Choroid plexus epithelial cell (primary cell): Measurements from ENCODE around the gene OR10K2.

ENCODE experiments used
- DNase-seq: peaks from one replicate; pipeline ENCODE4 v3.0.0-alpha.2; 2010; ENCODE audit warnings: low read depth
- H3K4me3 ChIP-seq: 2 replicates; pipeline ENCODE4 v1.5.1; 2011; ENCODE audit warnings: low read depth, mild to moderate bottlenecking, control low read depth, low read length, moderate library complexity
- TF ChIP-seq, protein P1 (sequence below): conservative IDR thresholded peaks from 2 replicates; pipeline ENCODE4 v1.5.1; 2011; ENCODE audit warnings: low read depth, mild to moderate bottlenecking, control low read depth, inconsistent platforms, low read length, moderate library complexity

OR10K2 gene, protein sequence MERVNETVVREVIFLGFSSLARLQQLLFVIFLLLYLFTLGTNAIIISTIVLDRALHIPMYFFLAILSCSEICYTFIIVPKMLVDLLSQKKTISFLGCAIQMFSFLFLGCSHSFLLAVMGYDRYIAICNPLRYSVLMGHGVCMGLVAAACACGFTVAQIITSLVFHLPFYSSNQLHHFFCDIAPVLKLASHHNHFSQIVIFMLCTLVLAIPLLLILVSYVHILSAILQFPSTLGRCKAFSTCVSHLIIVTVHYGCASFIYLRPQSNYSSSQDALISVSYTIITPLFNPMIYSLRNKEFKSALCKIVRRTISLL

DNA sequence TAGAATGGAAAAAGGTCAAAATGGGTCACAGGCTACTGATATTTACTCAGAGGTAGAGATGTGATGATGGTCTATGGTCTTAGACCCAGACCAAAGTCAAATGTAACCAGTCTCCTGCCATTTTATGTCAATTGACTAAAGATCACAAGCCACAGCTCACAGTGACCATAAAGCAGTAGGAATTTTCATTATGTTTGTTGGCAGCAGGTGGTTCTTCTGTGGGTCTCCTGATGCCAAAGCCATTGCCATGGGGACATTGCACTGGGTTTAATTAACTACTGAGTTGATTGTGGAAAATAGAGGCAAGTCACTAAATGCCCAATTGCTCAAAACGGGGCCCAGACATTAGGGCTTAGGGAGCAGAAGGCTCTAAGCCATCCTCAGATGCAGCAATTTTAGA lies at the start of gene OR10K2:
OR10K2 (minus strand) TSS at position 101 of the 400 bp plus-strand sequence. CDS start 5,371 bp downstream, outside the sequence.
- H3K4me3 ChIP-seq = no peak within 1 kb of the TSS
- no peak for DNase-seq
- TF ChIP-seq, protein P1, sequence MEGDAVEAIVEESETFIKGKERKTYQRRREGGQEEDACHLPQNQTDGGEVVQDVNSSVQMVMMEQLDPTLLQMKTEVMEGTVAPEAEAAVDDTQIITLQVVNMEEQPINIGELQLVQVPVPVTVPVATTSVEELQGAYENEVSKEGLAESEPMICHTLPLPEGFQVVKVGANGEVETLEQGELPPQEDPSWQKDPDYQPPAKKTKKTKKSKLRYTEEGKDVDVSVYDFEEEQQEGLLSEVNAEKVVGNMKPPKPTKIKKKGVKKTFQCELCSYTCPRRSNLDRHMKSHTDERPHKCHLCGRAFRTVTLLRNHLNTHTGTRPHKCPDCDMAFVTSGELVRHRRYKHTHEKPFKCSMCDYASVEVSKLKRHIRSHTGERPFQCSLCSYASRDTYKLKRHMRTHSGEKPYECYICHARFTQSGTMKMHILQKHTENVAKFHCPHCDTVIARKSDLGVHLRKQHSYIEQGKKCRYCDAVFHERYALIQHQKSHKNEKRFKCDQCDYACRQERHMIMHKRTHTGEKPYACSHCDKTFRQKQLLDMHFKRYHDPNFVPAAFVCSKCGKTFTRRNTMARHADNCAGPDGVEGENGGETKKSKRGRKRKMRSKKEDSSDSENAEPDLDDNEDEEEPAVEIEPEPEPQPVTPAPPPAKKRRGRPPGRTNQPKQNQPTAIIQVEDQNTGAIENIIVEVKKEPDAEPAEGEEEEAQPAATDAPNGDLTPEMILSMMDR = no peak

DNA sequence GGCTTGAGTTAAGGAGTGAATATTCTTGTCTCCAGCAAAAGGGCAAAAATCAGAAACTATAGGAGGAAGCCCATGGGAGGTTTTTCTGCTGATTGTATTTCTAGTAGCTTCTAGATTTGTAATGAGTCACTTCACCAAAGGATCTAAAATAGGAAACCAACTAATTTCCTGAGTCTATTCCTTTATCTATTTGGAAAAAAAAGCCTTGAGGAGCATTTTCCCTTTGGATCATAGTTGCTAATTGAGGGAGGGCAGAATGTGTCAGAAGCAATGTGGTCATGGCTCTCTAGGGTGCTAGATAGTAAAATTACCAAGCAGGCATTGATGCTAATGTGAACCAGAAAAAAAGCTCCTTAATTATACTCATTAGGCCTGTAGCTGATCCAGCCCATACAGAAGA lies 45.9 kb upstream of the OR10K2 start, which contains the start of gene OR10R2:
OR10R2 (plus strand) TSS at position 301 of the 400 bp plus-strand sequence. CDS start 106 bp downstream, outside the sequence.
- TF ChIP-seq, protein P1 = no peak

DNA sequence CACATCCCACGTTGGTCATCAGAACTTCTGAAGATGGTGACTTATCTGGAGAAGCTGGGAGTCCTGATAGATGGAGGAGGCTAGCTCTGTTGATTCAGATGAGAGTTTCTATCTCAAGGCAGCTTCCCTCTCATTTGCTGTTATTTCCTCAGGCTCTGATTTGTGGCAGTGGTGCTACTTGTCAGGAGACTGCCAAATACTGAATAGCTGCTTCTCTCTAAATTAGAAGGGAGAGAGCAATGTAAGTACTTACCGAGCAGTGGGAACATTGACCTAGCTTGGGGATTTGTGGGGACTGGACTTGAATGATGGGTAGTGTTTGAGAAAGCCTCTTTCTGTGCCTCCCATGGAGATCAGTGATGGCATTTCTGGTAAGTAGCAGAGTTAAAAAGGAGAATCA lies 35.5 kb upstream of the OR10K2 start, which contains the start of gene OR10K1:
OR10K1 (plus strand) TSS at position 301 of the 400 bp plus-strand sequence. CDS start 3,728 bp downstream, outside the sequence.
- H3K4me3 ChIP-seq = no peak within 1 kb of the TSS
- no peak for DNase-seq
- TF ChIP-seq, protein P1 = no peak

More for the DNA sequence above, 45.9 kb upstream of the OR10K2 start, which contains the start of gene OR10R2:
- DNase-seq = no peak
- H3K4me3 ChIP-seq = no peak within 1 kb of the TSS

DNA sequence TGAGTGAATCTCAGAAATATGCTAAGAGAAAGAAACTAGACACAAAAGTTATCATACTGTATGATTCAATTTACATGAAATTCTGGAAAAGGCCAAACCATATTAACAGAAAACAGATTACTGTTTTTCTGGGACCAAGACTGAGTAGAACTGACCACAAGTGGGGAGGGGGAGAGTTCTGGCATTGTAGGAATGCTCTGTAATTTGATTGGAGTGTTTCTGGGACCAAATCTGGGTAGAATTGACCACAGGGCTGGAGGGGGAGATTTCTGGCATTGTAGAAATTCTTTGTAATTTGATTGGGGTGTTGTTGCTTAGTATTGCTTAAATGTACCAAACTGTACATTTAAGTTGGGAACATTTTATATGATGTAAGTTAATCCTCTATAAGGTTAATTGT lies 32.2 kb upstream of the OR10K2 start:
- DNase-seq = no peak
- no peak overlapping the region for H3K4me3 ChIP-seq
- TF ChIP-seq, protein P1 = no peak

DNA sequence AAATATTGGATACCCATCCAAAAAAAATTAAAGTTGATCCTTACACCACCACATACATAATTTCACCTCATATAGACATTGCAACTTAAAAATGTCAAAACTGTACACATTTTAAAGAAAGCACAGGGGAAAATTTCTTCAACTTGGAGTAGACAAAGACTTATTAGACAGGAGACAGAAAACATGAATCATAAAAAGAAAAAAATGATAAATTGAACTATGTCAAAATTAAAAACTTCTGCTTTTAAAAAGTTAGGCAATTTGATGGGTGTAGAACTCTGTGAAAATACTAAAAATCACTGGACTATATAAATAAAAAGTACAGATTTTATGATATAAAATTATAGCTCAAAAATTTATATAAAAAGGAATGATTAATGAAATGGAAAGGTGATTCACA lies 31.2 kb upstream of the OR10K2 start:
- H3K4me3 ChIP-seq = no peak overlapping the region
- DNase-seq = no peak
- TF ChIP-seq, protein P1 = no peak

DNA sequence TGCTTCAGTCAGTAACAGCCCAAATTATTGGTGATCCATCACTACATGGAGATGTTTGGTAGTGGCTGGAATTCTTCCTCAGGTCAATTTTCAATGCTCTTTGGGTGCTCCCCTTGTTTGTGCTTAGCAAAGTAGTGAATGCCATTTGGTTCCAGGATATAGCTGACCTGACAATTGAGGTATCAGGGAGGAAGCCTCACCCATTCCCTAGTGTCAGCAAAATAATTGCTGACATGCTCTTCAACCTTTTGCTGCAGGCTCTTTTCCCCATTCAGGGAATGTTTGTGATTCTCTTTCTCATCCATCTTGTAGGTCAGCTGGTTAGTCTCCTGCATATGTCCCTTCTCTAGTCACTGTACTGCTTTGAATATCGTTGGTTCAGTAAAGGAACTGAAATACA lies 28.5 kb upstream of the OR10K2 start:
- TF ChIP-seq, protein P1 = no peak
- no peak for DNase-seq

DNA sequence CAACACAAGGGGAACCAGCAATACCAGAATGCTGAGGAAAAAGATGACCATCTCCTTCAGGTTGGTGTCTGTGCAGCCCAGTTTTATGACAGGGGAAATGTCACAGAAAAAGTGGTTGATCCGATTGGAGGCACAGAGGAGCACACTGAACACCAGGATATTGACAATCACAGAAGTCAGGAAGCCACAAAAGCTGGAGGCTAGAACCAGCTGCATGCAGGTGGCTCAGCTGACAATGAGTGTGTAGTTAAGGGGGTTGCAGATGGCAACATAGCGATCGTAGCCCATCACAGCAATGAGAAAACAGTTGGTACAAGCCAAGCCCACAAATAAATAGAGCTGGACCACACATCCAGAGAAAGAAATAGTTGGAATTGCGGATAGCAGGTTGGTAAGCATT lies 19.3 kb upstream of the OR10K2 start:
- DNase-seq = no peak
- TF ChIP-seq, protein P1 = no peak
- H3K4me3 ChIP-seq = no peak overlapping the region

More for the DNA sequence above, 28.5 kb upstream of the OR10K2 start:
- H3K4me3 ChIP-seq = no peak overlapping the region
